Tibial nerve (tissue), 4 donors: Measurements from ENCODE around the gene DHX57. TPM values are rescaled to one million over a fixed set of nuclear protein-coding genes. Genes with fewer than 3 reads are reported as not detected.
A peak's percentile ranks its signal among the peaks of the same experiment; 100 is the strongest.

Experiments
- DNase-seq, 2 donors: peaks; one replicate each; pipeline ENCODE4 v3.0.0-alpha.2; 2019; ENCODE audit warnings: low spot score in 2 of 2
- H3K27ac ChIP-seq, 4 donors: fragments of 200-600 bp; sonication (generic) in 3 of 4; one replicate each; pipeline ENCODE4 v1.5.1; 2017 to 2019; ENCODE audit warnings: mild to moderate bottlenecking in 1 of 4
- H3K27me3 ChIP-seq, 2 donors: fragments of 200-600 bp; sonication (generic) in 1 of 2; one replicate each; pipeline versions ENCODE4 v1.5.1 to v1.6.0; 2017 to 2019
- H3K36me3 ChIP-seq, 3 donors: fragments of 200-600 bp; sonication (generic); one replicate each; pipeline ENCODE4 v1.5.1; 2018 to 2019
- H3K4me1 ChIP-seq, 4 donors: fragments of 200-600 bp; sonication (generic) in 3 of 4; one replicate each; pipeline ENCODE4 v1.5.1; 2017 to 2019
- H3K4me3 ChIP-seq, 4 donors: fragments of 200-600 bp; sonication (generic) in 3 of 4; one replicate each; pipeline ENCODE4 v1.5.1; 2017 to 2019; ENCODE audit warnings: mild to moderate bottlenecking in 1 of 4, moderate library complexity in 1 of 4
- H3K9me3 ChIP-seq, 4 donors: fragments of 200-600 bp; sonication (generic) in 3 of 4; one replicate each; pipeline ENCODE4 v1.5.1; 2017 to 2019
- EP300 ChIP-seq, 2 donors: sonication (generic); formaldehyde crosslinking; IDR thresholded peaks; one replicate each; pipeline ENCODE4 v1.6.1; 2017; ENCODE audit warnings: antibody characterized with exemption in 2 of 2, mild to moderate bottlenecking in 1 of 2
- POLR2A ChIP-seq, 2 donors: fragments of 450-650 bp; IDR thresholded peaks; one replicate each; pipeline ENCODE4 v1.6.1; 2017; ENCODE audit warnings: antibody characterized with exemption in 2 of 2, mild to moderate bottlenecking in 2 of 2, moderate library complexity in 2 of 2
- WGBS, 2 donors: methylation state at CpG; one replicate each; pipeline ENCODE4 v1.1.5; 2018; 5-methylcytosine and 5-hydroxymethylcytosine counted together
- total RNA-seq, 4 donors: library from RNA; depleted of rRNA; stranded (reverse); fragments of >200 nt; gene quantifications; one replicate each; pipeline ENCODE4 v1.1.0, GENCODE V29; 2016
- TF ChIP-seq, protein P1 (sequence below), 5 experiments: fragments of 200-600 bp in 3 of 5; fragments of 450-650 bp in 2 of 5; sonication (generic) in 3 of 5; IDR thresholded peaks; one replicate each; pipeline ENCODE4 v1.5.1; 2016 to 2019; ENCODE audit warnings: antibody characterized with exemption in 5 of 5, mild to moderate bottlenecking in 3 of 5, moderate library complexity in 2 of 5

DHX57 gene, protein sequence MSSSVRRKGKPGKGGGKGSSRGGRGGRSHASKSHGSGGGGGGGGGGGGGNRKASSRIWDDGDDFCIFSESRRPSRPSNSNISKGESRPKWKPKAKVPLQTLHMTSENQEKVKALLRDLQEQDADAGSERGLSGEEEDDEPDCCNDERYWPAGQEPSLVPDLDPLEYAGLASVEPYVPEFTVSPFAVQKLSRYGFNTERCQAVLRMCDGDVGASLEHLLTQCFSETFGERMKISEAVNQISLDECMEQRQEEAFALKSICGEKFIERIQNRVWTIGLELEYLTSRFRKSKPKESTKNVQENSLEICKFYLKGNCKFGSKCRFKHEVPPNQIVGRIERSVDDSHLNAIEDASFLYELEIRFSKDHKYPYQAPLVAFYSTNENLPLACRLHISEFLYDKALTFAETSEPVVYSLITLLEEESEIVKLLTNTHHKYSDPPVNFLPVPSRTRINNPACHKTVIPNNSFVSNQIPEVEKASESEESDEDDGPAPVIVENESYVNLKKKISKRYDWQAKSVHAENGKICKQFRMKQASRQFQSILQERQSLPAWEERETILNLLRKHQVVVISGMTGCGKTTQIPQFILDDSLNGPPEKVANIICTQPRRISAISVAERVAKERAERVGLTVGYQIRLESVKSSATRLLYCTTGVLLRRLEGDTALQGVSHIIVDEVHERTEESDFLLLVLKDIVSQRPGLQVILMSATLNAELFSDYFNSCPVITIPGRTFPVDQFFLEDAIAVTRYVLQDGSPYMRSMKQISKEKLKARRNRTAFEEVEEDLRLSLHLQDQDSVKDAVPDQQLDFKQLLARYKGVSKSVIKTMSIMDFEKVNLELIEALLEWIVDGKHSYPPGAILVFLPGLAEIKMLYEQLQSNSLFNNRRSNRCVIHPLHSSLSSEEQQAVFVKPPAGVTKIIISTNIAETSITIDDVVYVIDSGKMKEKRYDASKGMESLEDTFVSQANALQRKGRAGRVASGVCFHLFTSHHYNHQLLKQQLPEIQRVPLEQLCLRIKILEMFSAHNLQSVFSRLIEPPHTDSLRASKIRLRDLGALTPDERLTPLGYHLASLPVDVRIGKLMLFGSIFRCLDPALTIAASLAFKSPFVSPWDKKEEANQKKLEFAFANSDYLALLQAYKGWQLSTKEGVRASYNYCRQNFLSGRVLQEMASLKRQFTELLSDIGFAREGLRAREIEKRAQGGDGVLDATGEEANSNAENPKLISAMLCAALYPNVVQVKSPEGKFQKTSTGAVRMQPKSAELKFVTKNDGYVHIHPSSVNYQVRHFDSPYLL (N-terminal part only)
- 10 to 100 TPM; 11.1 to 22.0 (median 13.4) TPM for total RNA-seq

DNA sequence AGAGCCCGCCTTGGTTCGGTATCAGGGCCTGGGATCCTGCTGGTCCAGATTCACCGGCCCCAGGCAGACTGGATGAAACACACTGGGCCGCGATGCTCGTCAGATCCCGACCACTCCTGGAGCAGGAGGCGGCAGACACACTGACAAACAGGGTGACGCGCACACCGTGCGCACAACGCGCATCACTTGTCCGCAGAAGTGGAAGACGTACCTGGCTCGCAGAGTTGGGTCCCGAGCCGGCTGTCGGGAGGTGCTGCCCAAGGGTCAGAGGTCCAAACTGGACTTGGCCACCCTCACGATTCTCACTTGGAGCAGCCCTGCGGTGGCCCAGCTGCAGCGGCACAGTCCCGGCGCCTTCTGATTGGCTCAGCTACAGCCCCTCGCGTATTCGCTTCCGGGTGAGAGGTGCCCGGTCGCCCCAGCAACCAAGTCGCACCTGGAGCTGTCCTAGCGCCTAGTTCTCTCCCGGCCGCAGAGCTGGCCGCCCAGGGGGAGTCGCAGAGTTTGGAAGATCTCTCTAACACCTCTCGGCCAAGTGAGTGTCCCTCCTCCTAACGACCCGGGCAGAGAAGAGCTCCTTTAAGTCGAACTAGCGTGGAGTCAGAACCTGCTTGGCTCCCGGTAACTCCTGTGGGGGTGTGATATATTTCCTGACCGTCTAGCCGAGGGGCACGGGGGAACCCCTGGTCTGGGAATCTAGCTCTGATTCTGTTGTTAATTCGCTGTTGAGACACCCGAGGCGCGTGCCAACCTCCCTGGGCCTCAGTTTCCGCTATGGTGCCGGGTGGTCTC, at the start of gene DHX57, which contains the start of gene MORN2:
TSS of gene DHX57 (minus strand) at position 359 of the 792 bp plus-strand sequence. CDS start 7,529 bp downstream, outside the sequence.
TSS of gene MORN2 (plus strand) at position 401 of the 792 bp plus-strand sequence.
- peak; percentile 71 to 81 for DNase-seq
- Histone ChIP-seq H3K27ac (peak within 1 kb of the TSS in 3 of 4 donors; percentile 54 to 82 (median 62)), H3K9me3 (peaks cover 0 to 11% (median 0%) of the 10 kb centered on the region in 4 donors), H3K27me3 (no peaks in the 10 kb centered on the region), H3K4me1 (peaks cover 0 to 18% (median 4%) of the 10 kb centered on the region in 4 donors), H3K4me3 (peak within 1 kb of the TSS; percentile 62 to 97 (median 78)), H3K36me3 (peaks cover 0 to 23% (median 0%) of the 10 kb centered on the region in 3 donors)
- 1 to 2% methylated on average over 31 to 49 of the region's 52 CpGs for WGBS, 2 donors
- TF ChIP-seq EP300 (IDR thresholded peaks at IDR 0.05) (peak; percentile 20 to 60), POLR2A (IDR thresholded peaks at IDR 0.05) (no peak)

- WGBS, 2 donors = 84 to 85% methylated on average over 2 of the region's 2 CpGs
Measured at GRCh38 chr2:38922902-38923301, 47.2 kb upstream of the DHX57 start.

DNA sequence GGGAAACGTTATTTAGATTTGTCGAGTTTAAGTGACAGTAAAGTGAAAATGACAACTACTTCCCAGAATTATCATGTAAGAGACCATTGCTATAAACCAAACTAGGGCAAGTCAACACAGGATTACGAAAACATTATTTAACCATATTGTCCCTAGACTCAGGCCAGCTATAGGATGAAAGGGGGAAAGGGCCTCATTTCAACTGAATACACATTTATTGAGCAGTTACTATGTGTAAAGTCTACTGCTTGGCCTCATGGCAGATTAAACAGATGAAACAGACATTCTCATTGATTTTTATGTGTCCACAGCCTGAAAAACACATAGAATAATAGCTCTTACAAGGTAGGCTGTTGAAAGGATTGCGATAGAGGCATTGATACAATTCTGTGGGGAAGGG, 46.7 kb upstream of the DHX57 start:
- Histone ChIP-seq H3K36me3 (peaks cover 0 to 15% (median 0%) of the 10 kb centered on the region in 3 donors), H3K27me3 (no peaks in the 10 kb centered on the region), H3K4me3 (no peak overlapping the region), H3K9me3 (no peaks in the 10 kb centered on the region), H3K27ac (no peak overlapping the region), H3K4me1 (no peaks in the 10 kb centered on the region)
- TF ChIP-seq POLR2A (IDR thresholded peaks at IDR 0.05) (no peak), EP300 (IDR thresholded peaks at IDR 0.05) (no peak)
- TF ChIP-seq, protein P1, sequence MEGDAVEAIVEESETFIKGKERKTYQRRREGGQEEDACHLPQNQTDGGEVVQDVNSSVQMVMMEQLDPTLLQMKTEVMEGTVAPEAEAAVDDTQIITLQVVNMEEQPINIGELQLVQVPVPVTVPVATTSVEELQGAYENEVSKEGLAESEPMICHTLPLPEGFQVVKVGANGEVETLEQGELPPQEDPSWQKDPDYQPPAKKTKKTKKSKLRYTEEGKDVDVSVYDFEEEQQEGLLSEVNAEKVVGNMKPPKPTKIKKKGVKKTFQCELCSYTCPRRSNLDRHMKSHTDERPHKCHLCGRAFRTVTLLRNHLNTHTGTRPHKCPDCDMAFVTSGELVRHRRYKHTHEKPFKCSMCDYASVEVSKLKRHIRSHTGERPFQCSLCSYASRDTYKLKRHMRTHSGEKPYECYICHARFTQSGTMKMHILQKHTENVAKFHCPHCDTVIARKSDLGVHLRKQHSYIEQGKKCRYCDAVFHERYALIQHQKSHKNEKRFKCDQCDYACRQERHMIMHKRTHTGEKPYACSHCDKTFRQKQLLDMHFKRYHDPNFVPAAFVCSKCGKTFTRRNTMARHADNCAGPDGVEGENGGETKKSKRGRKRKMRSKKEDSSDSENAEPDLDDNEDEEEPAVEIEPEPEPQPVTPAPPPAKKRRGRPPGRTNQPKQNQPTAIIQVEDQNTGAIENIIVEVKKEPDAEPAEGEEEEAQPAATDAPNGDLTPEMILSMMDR (IDR thresholded peaks at IDR 0.05) = no peak
- 91 to 95% methylated on average over 4 of the region's 4 CpGs for WGBS, 2 donors
- DNase-seq = no peak

More at GRCh38 chr2:38922902-38923301, 47.2 kb upstream of the DHX57 start:
- TF ChIP-seq, protein P1 (IDR thresholded peaks at IDR 0.05) = no peak
- TF ChIP-seq EP300 (IDR thresholded peaks at IDR 0.05) (no peak), POLR2A (IDR thresholded peaks at IDR 0.05) (no peak)
- DNase-seq = no peak
- Histone ChIP-seq H3K9me3 (no peaks in the 10 kb centered on the region), H3K36me3 (peaks cover 0 to 15% (median 0%) of the 10 kb centered on the region in 3 donors), H3K4me3 (no peak overlapping the region), H3K4me1 (no peaks in the 10 kb centered on the region), H3K27ac (no peak overlapping the region), H3K27me3 (no peaks in the 10 kb centered on the region)

DNA sequence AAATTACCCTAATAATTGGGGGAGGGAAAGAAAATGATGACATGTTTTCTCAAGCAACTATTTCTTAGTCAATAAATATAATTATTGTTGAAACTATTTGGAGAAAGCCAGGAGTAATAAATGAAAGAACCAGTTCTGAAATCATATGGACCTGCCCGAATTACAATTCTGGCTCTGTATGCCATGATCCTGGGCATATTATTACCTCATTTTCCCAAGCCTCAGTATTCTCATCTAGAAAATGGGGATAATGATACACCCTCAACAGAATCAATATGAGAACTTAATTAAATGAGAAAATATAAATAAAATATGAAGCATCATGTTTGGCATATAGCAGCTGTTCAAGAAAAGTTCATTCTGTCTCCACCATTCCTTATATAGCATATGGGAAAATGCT, 36.9 kb upstream of the DHX57 start:
- Histone ChIP-seq H3K4me3 (no peak overlapping the region), H3K27ac (no peak overlapping the region), H3K4me1 (no peaks in the 10 kb centered on the region), H3K36me3 (no peaks in the 10 kb centered on the region), H3K9me3 (no peaks in the 10 kb centered on the region), H3K27me3 (no peaks in the 10 kb centered on the region)
- WGBS, 2 donors = 57 to 92% methylated on average over 1 of the region's 1 CpG
- DNase-seq = no peak
- TF ChIP-seq, protein P1 (IDR thresholded peaks at IDR 0.05) = no peak
- TF ChIP-seq EP300 (IDR thresholded peaks at IDR 0.05) = no peak
- no peak for TF ChIP-seq POLR2A (IDR thresholded peaks at IDR 0.05)
